Measurements from ENCODE around the gene KSR2. TPM values are rescaled to one million over a fixed set of nuclear protein-coding genes. Genes with fewer than 3 reads are reported as not detected.

KSR2 gene
- total RNA-seq, 1 experiment from 2014 or later: 1.3 TPM

DNA sequence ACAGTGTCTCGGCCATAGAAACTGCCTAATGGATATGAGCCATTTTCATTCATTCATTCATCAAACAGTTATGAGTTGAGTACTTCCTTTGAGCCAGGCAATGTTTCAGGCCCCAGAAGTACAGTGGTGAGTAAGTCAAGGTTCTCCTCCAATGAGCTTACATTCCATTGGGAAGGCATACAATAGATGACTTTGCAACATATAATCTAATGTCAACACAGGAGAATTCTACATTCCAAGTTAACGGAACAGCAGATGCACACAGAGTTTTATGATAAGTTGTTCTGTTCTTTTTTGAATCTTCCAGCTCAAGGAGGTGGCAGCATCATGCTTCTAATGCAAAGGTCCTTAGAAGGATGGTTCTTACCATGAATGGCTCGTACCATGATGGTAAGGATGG is 44.5 kb upstream of the KSR2 start:
- Mint-ChIP-seq H3K27me3 (ENCODE audit: low read depth) (no peaks in the 10 kb centered on the region; the same call in none of the 2 replicates), H3K4me3 (no peak overlapping the region), H3K4me1 (peaks cover 5 to 14% of the 10 kb centered on the region in 2 experiments), H3K27ac (no peak overlapping the region), H3K9me3 (peaks cover 0 to 3% of the 10 kb centered on the region in 2 experiments; a peak in 2 of 5 replicates), H3K36me3 (ENCODE audit: insufficient read depth in 1 of 3, low read depth in 3 of 3) (peaks cover 0 to 6% (median 5%) of the 10 kb centered on the region in 3 experiments; a peak in 4 of 7 replicates)
- H3K4me1 ChIP-seq (ENCODE audit: insufficient read depth, low read length): no peaks in the 10 kb centered on the region
- no peak overlapping the region for H2BK120ac ChIP-seq (ENCODE audit: low read depth, low read length, poor library complexity, severe bottlenecking)
- no peak overlapping the region for H2BK12ac ChIP-seq (ENCODE audit: insufficient read length, low read depth, low read length)
- H3K23ac ChIP-seq (ENCODE audit: insufficient read length, low read depth, low read length): no peak overlapping the region
- H3T11ph ChIP-seq (ENCODE audit: low read length): no peak overlapping the region
- H3K23me2 ChIP-seq (ENCODE audit: insufficient read length, low read depth, low read length, poor library complexity, severe bottlenecking): no peaks in the 10 kb centered on the region
- no peak overlapping the region for H2AFZ ChIP-seq (ENCODE audit: low read length)
- H3K27ac ChIP-seq (ENCODE audit: insufficient read length, low read depth, low read length): no peak overlapping the region
- WGBS (ENCODE audit: extremely low coverage, insufficient read length, low lambda C conversion rate): no CpG with 5 or more reads among the region's 3 CpGs
- H2BK5ac ChIP-seq (ENCODE audit: insufficient read length, low read length): no peak overlapping the region
- H3K79me2 ChIP-seq (ENCODE audit: insufficient read depth, low read length): 0 out of 2 replicates have a peak, but pooled peaks cover 2% of the 10 kb centered on the region
- peaks cover 7% of the 10 kb centered on the region for H3K79me1 ChIP-seq (ENCODE audit: insufficient read depth, low read depth, low read length, poor library complexity, severe bottlenecking)
- no peak overlapping the region for H3K14ac ChIP-seq (ENCODE audit: insufficient read depth, low read length)
- H3K9me3 ChIP-seq (ENCODE audit: control insufficient read depth, low read depth, low read length): no peaks in the 10 kb centered on the region
- no peaks in the 10 kb centered on the region for H4K20me1 ChIP-seq (ENCODE audit: control insufficient read depth, insufficient read depth, insufficient read length)
- H2AK5ac ChIP-seq (ENCODE audit: insufficient read length, low read length): no peak overlapping the region
- no peak overlapping the region for H4K91ac ChIP-seq (ENCODE audit: insufficient read length, low read depth, low read length)
- no peak overlapping the region for H3K9ac ChIP-seq (ENCODE audit: extremely low read depth, insufficient read length, low read length)
- H2BK15ac ChIP-seq (ENCODE audit: low read depth, low read length): no peak overlapping the region
- no peak overlapping the region for H3K4me2 ChIP-seq (ENCODE audit: insufficient read depth, insufficient read length, low read length)
- H3K27me3 ChIP-seq (ENCODE audit: insufficient read depth, low read length): no peaks in the 10 kb centered on the region
- H4K5ac ChIP-seq (ENCODE audit: insufficient read length, low read depth, low read length): no peak overlapping the region
- H4K8ac ChIP-seq (replicated peaks; ENCODE audit: insufficient read length, low read depth, low read length): no peak overlapping the region
- no peak overlapping the region for H3K56ac ChIP-seq (ENCODE audit: insufficient read length, low read depth, low read length)
- DNase-seq: no peak
- H2BK20ac ChIP-seq (ENCODE audit: low read depth, low read length, poor library complexity, severe bottlenecking): no peak overlapping the region
- no peak overlapping the region for H3K18ac ChIP-seq (ENCODE audit: insufficient read length, low read depth, low read length)
- TF ChIP-seq CTCF (conservative IDR thresholded peaks at IDR 0.05): no peak
- no peak overlapping the region for H3K4ac ChIP-seq (ENCODE audit: low read depth, low read length)

Measured in H9 (cell line).